ENCODE measurements around the gene ADAM23. TPM values are rescaled to one million over a fixed set of nuclear protein-coding genes. Genes with fewer than 3 reads are reported as not detected.

Gene ADAM23
- total and polyA plus RNA-seq, 2 donors from 2014 or later: 1.0 to 2.5 TPM

DNA sequence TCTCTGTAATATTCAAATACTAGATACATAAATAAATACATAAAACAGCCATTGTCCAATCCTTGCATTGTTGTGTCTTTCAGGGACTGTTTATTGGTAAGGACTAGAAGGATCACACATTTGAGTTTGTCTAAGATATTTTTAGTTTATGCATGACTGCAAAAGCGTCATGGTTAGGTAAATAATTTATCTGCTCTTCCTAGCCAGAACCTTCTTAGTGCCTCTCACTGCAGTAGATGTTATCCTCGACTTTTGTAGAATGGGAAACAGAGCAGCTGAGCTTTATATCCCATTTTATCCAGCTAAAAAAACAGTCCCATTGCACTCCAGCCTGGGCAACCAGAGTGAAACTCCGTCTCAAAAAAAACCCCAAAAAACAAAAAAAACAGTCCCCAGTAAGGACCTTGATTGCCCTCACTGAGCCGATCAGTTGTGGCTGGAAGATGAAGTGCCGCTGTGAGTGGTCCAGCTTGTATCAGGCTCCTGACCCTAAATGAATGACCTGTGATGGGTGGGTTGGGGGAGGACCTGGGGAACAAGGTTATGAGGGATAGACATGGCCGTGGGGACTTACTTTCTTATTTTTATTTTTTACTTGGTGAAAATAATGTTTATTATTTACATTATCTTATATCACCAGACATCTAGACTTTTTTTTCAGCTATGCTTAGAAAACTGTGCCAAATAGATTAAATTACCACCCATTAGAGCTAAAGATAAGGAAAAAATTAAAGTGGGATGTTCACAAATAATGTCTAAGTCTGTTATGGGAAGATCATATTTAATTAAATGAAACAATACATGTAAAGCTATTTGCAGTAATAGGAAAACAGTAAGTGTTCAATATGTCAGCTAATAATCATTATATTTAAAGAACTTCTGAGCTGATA, 10.9 kb upstream of the ADAM23 start:
- DNase-seq: no peak
- intact Hi-C loops (cut with DNase I): no loop called here
- Histone ChIP-seq H3K4me1 (ENCODE audit: control insufficient read depth in 2 of 3, insufficient read depth in 2 of 3, low read depth in 1 of 3, low read length in 3 of 3) (no peaks in the 10 kb centered on the region), H3K4me3 (ENCODE audit: low read length in 3 of 3) (no peak overlapping the region), H3K9me3 (ENCODE audit: control insufficient read depth in 2 of 3, insufficient read depth in 1 of 3, low read length in 3 of 3) (no peaks in the 10 kb centered on the region), H3K36me3 (ENCODE audit: control insufficient read depth in 2 of 3, insufficient read depth in 3 of 3, low read length in 3 of 3) (no peaks in the 10 kb centered on the region), H3K27ac (ENCODE audit: low read depth in 2 of 2, low read length in 2 of 2) (no peak overlapping the region), H3K9ac (ENCODE audit: low read length in 3 of 3) (no peak overlapping the region), H3K27me3 (ENCODE audit: control insufficient read depth, insufficient read depth, low read length) (no peaks in the 10 kb centered on the region)
- TF ChIP-seq, protein P1, sequence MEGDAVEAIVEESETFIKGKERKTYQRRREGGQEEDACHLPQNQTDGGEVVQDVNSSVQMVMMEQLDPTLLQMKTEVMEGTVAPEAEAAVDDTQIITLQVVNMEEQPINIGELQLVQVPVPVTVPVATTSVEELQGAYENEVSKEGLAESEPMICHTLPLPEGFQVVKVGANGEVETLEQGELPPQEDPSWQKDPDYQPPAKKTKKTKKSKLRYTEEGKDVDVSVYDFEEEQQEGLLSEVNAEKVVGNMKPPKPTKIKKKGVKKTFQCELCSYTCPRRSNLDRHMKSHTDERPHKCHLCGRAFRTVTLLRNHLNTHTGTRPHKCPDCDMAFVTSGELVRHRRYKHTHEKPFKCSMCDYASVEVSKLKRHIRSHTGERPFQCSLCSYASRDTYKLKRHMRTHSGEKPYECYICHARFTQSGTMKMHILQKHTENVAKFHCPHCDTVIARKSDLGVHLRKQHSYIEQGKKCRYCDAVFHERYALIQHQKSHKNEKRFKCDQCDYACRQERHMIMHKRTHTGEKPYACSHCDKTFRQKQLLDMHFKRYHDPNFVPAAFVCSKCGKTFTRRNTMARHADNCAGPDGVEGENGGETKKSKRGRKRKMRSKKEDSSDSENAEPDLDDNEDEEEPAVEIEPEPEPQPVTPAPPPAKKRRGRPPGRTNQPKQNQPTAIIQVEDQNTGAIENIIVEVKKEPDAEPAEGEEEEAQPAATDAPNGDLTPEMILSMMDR (IDR thresholded peaks at IDR 0.05; ENCODE audit: borderline replicate concordance, extremely low read depth, insufficient read depth): no peak
- FAIRE-seq: no peak

DNA sequence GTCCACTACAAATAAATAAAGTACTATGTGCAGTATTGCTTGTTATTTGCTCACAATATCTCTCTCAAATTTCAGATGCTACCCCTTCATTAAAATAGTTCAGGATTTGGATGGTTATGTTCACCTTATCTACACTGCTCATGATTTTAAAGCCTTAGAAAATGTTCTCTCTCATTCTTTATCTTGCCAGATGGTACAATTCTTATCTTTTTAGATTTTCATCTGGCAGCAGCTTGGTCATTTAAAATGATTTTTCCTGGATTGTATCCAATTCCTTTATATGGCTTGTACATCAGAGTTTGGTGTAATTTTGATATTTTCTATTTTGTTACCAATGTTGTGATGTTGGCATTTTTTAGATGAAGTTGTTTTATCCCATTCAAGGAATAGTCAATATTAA, 10.1 kb upstream of the ADAM23 start:
- H3K9ac ChIP-seq (ENCODE audit: low read length in 3 of 3): no peak overlapping the region
- H3K36me3 ChIP-seq (ENCODE audit: control insufficient read depth in 2 of 3, insufficient read depth in 3 of 3, low read length in 3 of 3): no peaks in the 10 kb centered on the region
- H3K27ac ChIP-seq (ENCODE audit: low read depth in 2 of 2, low read length in 2 of 2): no peak overlapping the region
- intact Hi-C loops (cut with DNase I): no loop called here
- TF ChIP-seq, protein P1 (IDR thresholded peaks at IDR 0.05; ENCODE audit: borderline replicate concordance, extremely low read depth, insufficient read depth): no peak
- no peaks in the 10 kb centered on the region for H3K27me3 ChIP-seq (ENCODE audit: control insufficient read depth, insufficient read depth, low read length)
- FAIRE-seq (no peak), DNase-seq (no peak)
- H3K4me1 ChIP-seq (ENCODE audit: control insufficient read depth in 2 of 3, insufficient read depth in 2 of 3, low read depth in 1 of 3, low read length in 3 of 3): no peaks in the 10 kb centered on the region
- H3K9me3 ChIP-seq (ENCODE audit: control insufficient read depth in 2 of 3, insufficient read depth in 1 of 3, low read length in 3 of 3): no peaks in the 10 kb centered on the region
- no peak overlapping the region for H3K4me3 ChIP-seq (ENCODE audit: low read length in 3 of 3)

DNA sequence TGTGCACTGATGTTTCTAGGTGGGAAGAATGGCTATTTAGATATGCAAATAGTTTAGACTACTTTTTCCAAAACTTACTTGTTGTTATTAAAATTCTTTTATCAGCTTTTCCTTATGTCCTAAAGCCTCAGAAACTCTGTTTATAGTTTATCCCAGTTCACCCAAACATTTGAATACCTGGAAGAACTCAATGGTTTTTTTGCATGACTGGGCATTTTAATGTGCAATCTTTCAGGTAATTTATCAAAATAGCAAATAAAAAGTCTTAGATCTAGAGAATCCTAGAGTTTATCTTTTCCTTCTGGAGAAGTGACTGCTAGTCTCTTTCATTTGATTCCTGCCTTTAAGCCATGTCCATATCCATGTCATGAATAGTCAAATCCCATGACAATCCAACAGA, 9.6 kb upstream of the ADAM23 start:
- Histone ChIP-seq H3K4me1 (ENCODE audit: control insufficient read depth in 2 of 3, insufficient read depth in 2 of 3, low read depth in 1 of 3, low read length in 3 of 3) (no peaks in the 10 kb centered on the region), H3K36me3 (ENCODE audit: control insufficient read depth in 2 of 3, insufficient read depth in 3 of 3, low read length in 3 of 3) (no peaks in the 10 kb centered on the region), H3K4me3 (ENCODE audit: low read length in 3 of 3) (no peak overlapping the region), H3K9me3 (ENCODE audit: control insufficient read depth in 2 of 3, insufficient read depth in 1 of 3, low read length in 3 of 3) (no peaks in the 10 kb centered on the region), H3K9ac (ENCODE audit: low read length in 3 of 3) (no peak overlapping the region), H3K27ac (ENCODE audit: low read depth in 2 of 2, low read length in 2 of 2) (no peak overlapping the region), H3K27me3 (ENCODE audit: control insufficient read depth, insufficient read depth, low read length) (no peaks in the 10 kb centered on the region)
- FAIRE-seq (no peak), DNase-seq (no peak)
- TF ChIP-seq, protein P1 (IDR thresholded peaks at IDR 0.05; ENCODE audit: borderline replicate concordance, extremely low read depth, insufficient read depth): no peak
- intact Hi-C loops (cut with DNase I): no loop called here
